K562 (cell line): Measurements from ENCODE around the gene ZNF273. TPM values are rescaled to one million over a fixed set of nuclear protein-coding genes. Genes with fewer than 3 reads are reported as not detected.

Source experiments
- ATF7 ChIP-seq: fragments of 450-650 bp; IDR thresholded peaks from 2 replicates; pipeline ENCODE4 v1.7.1; 2014; ENCODE audit warnings: mild to moderate bottlenecking, moderate library complexity
- DMBX1 ChIP-seq: fragments of 250-450 bp; sonication (Bioruptor Pico); IDR thresholded peaks from 2 replicates; pipeline ENCODE4 v1.8.0; 2022; ENCODE audit warnings: inconsistent platforms, mild to moderate bottlenecking, moderate library complexity, borderline replicate concordance
- GTF2F1 ChIP-seq: IDR thresholded peaks from 2 replicates; pipeline ENCODE4 v1.6.1; 2011; ENCODE audit warnings: low read depth, low read length, improper control_type of control experiment
- OTX1 ChIP-seq: fragments of 450-650 bp; formaldehyde crosslinking; IDR thresholded peaks from 2 replicates; pipeline ENCODE4 v1.4.0; 2022; ENCODE audit warnings: mild to moderate bottlenecking
- SOX6 ChIP-seq: fragments of 450-650 bp; IDR thresholded peaks from 2 replicates; pipeline ENCODE4 v1.6.1; 2014; ENCODE audit warnings: mild to moderate bottlenecking
- ZNF551 ChIP-seq: fragments of 250-450 bp; sonication (Bioruptor Pico); IDR thresholded peaks from 2 replicates; pipeline ENCODE4 v1.5.0; 2021; ENCODE audit warnings: mild to moderate bottlenecking, moderate library complexity
- polyA plus RNA-seq, 8 experiments: library from polyadenylated mRNA; depleted of rRNA in 4 of 8; stranded (reverse) in 5 of 8; unstranded in 3 of 8; fragments of >200 nt; fragmentation: Nextera tagmentation in 2 of 8; fragmentation: Illumina TruSeq in 1 of 8; extraction: Ambion mirVana in 2 of 8; extraction: Trizol in 1 of 8; gene quantifications; 2 replicates each; pipeline versions ENCODE4 v1.2.1 to v1.2.3, GENCODE V29; 2011 to 2014; ENCODE audit warnings: inconsistent platforms in 1 of 8, missing spikeins in 1 of 8
- total RNA-seq, 7 experiments: library from RNA; depleted of rRNA in 6 of 7; stranded (reverse); fragments of >200 nt in 6 of 7; fragmentation: Illumina TruSeq in 2 of 7; extraction: Trizol in 2 of 7; gene quantifications; 2 replicates each; pipeline versions ENCODE4 v1.2.1 to v1.2.3, GENCODE V29; 2011 to 2021; ENCODE audit warnings: low replicate concordance in 1 of 7
- TF ChIP-seq, protein P1 (sequence below), 2 experiments: fragments of 450-650 bp; formaldehyde crosslinking in 1 of 2; IDR thresholded peaks; 2 replicates each; pipeline versions ENCODE4 v1.4.0 to v1.6.1; 2014 to 2020; ENCODE audit warnings: mild to moderate bottlenecking in 2 of 2, borderline replicate concordance in 1 of 2, low read depth in 1 of 2
- TF ChIP-seq, protein P2 (sequence below): fragments of 450-650 bp; IDR thresholded peaks from 2 replicates; pipeline ENCODE4 v1.6.1; 2016; ENCODE audit warnings: mild to moderate bottlenecking, moderate library complexity

The ZNF273 gene
- total and polyA plus RNA-seq, 9 of the 15 experiments (the other 6 are each of a cell fraction or from before 2014, with no cell fraction given): 13.3 to 37.0 (median 20.7) TPM

DNA sequence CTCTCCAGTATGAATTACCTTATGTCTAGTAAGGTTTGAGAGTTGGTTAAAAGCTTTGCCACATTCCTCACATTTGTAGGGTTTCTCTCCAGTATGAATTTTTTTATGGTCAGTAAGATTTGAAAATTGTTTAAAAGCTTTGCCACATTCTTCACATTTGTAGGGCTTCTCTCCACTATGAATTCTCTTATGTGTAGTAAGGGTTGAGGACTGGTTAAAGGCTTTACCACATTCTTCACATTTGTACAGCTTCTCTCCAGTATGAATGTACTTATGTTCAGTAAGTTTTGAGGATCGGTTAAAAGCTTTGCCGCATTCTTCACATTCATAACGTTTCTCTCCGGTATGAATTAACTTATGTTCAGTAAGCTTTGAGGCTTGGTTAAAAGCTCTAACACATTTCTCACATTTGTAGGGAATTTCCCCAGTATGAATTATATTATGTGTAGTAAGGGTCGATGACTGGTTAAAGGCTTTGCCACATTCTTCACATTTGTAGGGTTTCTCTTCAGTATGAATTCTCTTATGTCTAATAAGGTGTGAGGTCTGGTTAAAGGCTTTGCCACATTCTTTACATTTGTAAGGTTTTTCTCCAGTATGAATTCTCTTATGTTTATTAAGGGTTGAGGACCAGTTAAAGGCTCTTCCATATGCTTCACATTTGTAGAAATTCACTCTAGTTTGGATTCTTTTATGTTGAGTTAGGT lies 75.6 kb downstream of the ZNF273 start (continued):
- TF ChIP-seq, protein P1, sequence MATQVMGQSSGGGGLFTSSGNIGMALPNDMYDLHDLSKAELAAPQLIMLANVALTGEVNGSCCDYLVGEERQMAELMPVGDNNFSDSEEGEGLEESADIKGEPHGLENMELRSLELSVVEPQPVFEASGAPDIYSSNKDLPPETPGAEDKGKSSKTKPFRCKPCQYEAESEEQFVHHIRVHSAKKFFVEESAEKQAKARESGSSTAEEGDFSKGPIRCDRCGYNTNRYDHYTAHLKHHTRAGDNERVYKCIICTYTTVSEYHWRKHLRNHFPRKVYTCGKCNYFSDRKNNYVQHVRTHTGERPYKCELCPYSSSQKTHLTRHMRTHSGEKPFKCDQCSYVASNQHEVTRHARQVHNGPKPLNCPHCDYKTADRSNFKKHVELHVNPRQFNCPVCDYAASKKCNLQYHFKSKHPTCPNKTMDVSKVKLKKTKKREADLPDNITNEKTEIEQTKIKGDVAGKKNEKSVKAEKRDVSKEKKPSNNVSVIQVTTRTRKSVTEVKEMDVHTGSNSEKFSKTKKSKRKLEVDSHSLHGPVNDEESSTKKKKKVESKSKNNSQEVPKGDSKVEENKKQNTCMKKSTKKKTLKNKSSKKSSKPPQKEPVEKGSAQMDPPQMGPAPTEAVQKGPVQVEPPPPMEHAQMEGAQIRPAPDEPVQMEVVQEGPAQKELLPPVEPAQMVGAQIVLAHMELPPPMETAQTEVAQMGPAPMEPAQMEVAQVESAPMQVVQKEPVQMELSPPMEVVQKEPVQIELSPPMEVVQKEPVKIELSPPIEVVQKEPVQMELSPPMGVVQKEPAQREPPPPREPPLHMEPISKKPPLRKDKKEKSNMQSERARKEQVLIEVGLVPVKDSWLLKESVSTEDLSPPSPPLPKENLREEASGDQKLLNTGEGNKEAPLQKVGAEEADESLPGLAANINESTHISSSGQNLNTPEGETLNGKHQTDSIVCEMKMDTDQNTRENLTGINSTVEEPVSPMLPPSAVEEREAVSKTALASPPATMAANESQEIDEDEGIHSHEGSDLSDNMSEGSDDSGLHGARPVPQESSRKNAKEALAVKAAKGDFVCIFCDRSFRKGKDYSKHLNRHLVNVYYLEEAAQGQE (IDR thresholded peaks at IDR 0.05; ENCODE audit: borderline replicate concordance): peak; percentile 7; the same call in 1 of the 2 replicates
- TF ChIP-seq, protein P1 (CRISPR knock-in tag; IDR thresholded peaks at IDR 0.05; ENCODE audit: low read depth): no peak
- TF ChIP-seq GTF2F1 (no peak), DMBX1 (no peak), OTX1 (no peak), ATF7 (no peak), SOX6 (peak; percentile 10), ZNF551 (CRISPR knock-in tag) (no peak)
- TF ChIP-seq, protein P2, sequence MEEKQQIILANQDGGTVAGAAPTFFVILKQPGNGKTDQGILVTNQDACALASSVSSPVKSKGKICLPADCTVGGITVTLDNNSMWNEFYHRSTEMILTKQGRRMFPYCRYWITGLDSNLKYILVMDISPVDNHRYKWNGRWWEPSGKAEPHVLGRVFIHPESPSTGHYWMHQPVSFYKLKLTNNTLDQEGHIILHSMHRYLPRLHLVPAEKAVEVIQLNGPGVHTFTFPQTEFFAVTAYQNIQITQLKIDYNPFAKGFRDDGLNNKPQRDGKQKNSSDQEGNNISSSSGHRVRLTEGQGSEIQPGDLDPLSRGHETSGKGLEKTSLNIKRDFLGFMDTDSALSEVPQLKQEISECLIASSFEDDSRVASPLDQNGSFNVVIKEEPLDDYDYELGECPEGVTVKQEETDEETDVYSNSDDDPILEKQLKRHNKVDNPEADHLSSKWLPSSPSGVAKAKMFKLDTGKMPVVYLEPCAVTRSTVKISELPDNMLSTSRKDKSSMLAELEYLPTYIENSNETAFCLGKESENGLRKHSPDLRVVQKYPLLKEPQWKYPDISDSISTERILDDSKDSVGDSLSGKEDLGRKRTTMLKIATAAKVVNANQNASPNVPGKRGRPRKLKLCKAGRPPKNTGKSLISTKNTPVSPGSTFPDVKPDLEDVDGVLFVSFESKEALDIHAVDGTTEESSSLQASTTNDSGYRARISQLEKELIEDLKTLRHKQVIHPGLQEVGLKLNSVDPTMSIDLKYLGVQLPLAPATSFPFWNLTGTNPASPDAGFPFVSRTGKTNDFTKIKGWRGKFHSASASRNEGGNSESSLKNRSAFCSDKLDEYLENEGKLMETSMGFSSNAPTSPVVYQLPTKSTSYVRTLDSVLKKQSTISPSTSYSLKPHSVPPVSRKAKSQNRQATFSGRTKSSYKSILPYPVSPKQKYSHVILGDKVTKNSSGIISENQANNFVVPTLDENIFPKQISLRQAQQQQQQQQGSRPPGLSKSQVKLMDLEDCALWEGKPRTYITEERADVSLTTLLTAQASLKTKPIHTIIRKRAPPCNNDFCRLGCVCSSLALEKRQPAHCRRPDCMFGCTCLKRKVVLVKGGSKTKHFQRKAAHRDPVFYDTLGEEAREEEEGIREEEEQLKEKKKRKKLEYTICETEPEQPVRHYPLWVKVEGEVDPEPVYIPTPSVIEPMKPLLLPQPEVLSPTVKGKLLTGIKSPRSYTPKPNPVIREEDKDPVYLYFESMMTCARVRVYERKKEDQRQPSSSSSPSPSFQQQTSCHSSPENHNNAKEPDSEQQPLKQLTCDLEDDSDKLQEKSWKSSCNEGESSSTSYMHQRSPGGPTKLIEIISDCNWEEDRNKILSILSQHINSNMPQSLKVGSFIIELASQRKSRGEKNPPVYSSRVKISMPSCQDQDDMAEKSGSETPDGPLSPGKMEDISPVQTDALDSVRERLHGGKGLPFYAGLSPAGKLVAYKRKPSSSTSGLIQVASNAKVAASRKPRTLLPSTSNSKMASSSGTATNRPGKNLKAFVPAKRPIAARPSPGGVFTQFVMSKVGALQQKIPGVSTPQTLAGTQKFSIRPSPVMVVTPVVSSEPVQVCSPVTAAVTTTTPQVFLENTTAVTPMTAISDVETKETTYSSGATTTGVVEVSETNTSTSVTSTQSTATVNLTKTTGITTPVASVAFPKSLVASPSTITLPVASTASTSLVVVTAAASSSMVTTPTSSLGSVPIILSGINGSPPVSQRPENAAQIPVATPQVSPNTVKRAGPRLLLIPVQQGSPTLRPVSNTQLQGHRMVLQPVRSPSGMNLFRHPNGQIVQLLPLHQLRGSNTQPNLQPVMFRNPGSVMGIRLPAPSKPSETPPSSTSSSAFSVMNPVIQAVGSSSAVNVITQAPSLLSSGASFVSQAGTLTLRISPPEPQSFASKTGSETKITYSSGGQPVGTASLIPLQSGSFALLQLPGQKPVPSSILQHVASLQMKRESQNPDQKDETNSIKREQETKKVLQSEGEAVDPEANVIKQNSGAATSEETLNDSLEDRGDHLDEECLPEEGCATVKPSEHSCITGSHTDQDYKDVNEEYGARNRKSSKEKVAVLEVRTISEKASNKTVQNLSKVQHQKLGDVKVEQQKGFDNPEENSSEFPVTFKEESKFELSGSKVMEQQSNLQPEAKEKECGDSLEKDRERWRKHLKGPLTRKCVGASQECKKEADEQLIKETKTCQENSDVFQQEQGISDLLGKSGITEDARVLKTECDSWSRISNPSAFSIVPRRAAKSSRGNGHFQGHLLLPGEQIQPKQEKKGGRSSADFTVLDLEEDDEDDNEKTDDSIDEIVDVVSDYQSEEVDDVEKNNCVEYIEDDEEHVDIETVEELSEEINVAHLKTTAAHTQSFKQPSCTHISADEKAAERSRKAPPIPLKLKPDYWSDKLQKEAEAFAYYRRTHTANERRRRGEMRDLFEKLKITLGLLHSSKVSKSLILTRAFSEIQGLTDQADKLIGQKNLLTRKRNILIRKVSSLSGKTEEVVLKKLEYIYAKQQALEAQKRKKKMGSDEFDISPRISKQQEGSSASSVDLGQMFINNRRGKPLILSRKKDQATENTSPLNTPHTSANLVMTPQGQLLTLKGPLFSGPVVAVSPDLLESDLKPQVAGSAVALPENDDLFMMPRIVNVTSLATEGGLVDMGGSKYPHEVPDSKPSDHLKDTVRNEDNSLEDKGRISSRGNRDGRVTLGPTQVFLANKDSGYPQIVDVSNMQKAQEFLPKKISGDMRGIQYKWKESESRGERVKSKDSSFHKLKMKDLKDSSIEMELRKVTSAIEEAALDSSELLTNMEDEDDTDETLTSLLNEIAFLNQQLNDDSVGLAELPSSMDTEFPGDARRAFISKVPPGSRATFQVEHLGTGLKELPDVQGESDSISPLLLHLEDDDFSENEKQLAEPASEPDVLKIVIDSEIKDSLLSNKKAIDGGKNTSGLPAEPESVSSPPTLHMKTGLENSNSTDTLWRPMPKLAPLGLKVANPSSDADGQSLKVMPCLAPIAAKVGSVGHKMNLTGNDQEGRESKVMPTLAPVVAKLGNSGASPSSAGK: peak; percentile 22; the same call in 1 of the 2 replicates
